Epithelial cell of esophagus (primary cell): ENCODE measurements around the gene TARBP2.

Experiments used
- DNase-seq: peaks from one replicate; pipeline ENCODE4 v3.0.0; 2010; ENCODE audit warnings: low read depth
- H3K4me3 ChIP-seq: 2 replicates; pipeline ENCODE4 v1.5.1; 2011; ENCODE audit warnings: mild to moderate bottlenecking, low read length, control low read depth
- CTCF ChIP-seq: IDR thresholded peaks from 2 replicates; pipeline ENCODE4 v1.5.1; 2011; ENCODE audit warnings: low read depth, mild to moderate bottlenecking, low read length, control low read depth, inconsistent platforms; ENCODE audit not compliant: insufficient read depth; ENCODE audit errors: missing control alignments

Gene TARBP2

DNA sequence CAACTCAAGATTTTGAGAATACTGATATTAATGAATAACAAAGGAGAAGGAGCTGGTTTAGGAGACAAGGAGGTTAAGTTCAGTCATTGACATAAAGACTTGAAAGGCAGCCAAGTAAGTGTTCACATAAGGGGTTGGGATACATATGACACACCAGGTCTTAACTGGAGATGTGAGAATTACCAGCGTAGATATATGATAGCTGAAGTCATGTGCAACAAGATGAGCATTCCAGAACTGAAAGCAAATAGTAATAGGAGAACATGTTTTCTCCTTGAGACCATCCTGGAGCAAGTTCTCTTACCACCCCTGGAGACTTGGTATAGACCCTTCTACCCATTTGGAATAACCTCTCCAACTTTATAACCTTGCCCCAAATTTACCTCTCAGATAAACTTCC is 49.5 kb downstream of the TARBP2 start:
- no peak for TF ChIP-seq CTCF
- DNase-seq, result peak; percentile 77
- no peak overlapping the region for H3K4me3 ChIP-seq

DNA sequence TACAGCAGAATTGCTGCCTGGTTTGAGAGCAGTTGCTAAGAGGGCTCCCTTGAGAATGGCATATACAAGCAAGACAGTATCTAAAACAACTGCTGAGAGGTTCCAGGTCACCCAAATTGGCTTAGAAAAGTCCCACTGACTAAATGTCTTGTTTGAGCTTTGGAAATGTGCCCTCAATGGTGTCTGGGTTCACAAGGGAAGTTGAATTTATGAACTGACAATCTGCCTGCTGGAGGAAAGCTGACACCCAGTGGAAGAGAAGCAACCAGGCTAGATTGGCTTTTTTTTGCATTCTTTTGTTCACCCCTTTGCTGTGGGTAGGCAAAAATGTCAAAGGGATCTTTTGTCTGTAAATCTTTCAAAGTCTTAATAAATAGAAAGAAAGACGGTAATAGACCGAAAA is 50.8 kb downstream of the TARBP2 start:
- no peak for DNase-seq
- TF ChIP-seq CTCF, result no peak
- no peak overlapping the region for H3K4me3 ChIP-seq

- H3K4me3 ChIP-seq, result no peak overlapping the region
- TF ChIP-seq CTCF, result no peak
- no peak for DNase-seq
Measured at GRCh38 chr12:53552361-53553327, 51.6 kb downstream of the TARBP2 start.
